Tongue (tissue), 2 donors: ENCODE data around the gene FAM240B. TPM values are rescaled to one million over a fixed set of nuclear protein-coding genes. Genes with fewer than 3 reads are reported as not detected.

Experiments used
- DNase-seq: peaks from one replicate; pipeline ENCODE4 v3.0.0-alpha.2; 2015
- total RNA-seq: library from RNA; depleted of rRNA; stranded (reverse); fragments of >200 nt; gene quantifications from one replicate; pipeline ENCODE4 v1.2.3, GENCODE V29; 2014

Gene FAM240B
- not detected for total RNA-seq

DNA sequence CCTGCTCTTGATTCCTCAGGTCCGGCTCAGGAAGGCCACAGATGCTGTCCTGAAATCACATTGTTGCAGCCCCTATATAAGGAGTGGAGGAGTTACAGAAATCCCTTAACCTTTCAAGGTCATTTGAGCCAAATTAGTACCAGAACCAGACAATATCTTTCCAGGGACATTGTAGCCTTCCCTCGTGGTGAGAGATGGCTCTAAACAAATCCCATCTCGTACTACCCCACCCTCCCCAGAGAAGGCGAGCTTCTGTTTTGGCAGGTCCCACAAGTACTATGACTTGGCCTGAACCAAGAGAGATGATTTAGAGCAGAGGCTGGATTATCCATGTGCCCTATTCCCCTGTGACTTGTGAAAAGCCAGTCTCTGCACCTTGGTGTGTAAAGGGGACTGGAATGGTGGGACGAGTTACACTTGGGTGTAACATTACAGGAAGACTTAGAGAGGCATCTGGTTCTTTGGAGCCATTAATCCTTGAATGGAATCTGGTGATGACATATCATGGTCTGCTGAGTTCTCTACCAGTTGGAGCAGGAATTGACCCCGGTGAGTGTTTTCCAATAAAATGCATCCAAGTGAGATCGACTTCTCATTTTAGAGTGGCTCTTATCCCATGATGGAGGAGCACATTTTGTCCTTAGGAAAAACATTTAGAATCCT lies at the start of gene FAM240B:
FAM240B (minus strand) TSS at position 51 of the 663 bp plus-strand sequence. CDS start 16,134 bp downstream, outside the sequence.
- DNase-seq, result peak; percentile 14

DNA sequence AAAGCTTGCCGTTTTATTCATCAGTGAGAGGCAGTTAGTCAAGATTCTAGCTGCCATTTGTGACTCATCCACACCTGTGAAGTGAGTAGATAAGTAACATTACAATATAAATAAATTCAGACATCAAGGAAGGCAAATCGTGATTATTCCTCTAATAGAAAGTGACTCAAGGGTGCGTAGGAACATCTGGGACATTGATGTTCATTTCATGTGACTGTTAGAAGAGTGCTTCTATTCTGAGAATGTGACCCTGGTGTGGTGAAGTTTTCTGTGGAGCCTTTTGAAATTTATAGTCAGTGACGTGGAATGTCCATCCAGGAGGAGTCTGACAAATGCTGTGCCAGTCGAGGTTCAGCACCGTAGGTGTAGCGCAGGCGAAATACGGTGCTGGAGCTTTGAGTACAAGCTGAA lies 48.4 kb upstream of the FAM240B start:
- DNase-seq, result no peak

DNA sequence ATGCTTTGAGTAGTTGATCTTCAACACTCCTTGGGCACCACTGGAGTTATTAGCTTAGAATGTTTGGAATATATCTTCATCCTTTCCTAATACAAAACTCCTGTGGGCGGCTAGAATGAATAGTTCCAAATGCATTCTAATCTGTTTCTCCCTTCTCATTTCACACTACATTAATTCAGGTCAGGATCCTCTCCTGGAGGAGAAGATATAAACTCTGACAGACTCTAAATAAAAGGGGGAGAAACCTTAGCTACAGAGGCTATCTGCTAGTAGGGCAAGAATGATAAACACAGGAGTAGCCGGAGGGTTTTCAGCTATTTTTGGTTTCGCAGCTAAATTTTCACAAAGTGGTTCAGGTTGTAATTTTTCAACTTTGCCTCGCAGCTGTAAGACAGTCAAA lies 45.2 kb upstream of the FAM240B start:
- DNase-seq, result no peak

GRCh38 chr9:38761999-38762398 lies 42.1 kb upstream of the FAM240B start:
- DNase-seq, result peak; percentile 39

DNA sequence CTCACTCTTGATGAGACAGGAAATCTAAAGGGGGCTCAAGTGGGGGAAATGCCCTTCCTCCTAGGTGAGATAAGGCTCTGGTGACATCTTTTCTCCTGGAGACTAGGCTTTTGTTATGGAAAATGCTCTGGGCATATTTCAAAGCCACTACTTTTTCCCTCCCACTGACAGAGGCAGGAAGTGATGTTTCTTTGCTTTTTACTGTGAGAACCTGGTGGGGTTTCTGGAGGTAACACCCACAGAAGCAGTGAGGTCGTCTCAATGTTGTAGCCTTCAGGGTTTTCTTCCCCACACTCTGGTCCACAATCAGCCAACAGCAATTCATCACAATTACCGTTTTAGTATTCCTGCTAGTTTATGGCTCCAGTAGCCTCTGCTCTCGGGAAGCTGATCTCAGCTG lies 41.4 kb upstream of the FAM240B start:
- DNase-seq, result no peak

DNA sequence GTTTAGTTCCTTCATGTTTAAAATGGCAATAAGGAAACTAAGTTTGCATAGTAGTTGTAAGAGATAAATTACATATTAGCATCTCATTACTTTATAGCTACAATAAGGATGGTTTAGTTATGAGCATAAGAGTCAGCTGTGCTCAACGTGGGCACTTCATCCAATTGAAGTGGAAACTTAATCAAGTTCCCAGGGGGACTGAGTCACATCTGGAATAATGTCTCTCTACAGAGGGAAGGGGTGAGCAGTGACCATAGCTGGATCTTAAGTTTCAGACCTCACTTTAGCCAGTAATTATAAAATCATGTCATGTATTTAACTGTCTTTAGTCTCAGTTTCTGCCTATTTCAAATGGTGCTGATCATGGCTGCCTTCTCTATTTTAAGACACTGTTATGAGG lies 36.8 kb upstream of the FAM240B start:
- no peak for DNase-seq

GRCh38 chr9:38747941-38748340 lies 28.0 kb upstream of the FAM240B start:
- DNase-seq, result no peak

DNA sequence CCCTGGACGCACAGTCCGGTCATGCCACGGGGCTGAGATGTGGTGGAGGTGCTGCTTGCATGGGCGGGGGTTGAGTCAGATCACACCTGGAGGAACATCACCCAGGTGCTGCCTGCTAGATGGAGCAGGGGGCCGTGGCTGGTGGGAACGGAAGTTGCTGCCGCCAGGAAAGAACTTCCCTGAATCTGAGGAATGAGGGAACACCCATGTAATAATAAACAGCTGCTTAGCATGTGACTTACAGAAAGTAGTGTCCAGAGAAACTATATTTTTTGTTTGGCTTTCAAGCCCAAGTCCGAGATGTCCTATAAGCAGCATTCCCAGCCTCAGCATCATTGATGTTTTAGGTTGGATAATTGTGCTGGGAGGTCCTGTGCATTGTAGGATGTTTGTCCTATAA lies 27.1 kb upstream of the FAM240B start:
- no peak for DNase-seq

DNA sequence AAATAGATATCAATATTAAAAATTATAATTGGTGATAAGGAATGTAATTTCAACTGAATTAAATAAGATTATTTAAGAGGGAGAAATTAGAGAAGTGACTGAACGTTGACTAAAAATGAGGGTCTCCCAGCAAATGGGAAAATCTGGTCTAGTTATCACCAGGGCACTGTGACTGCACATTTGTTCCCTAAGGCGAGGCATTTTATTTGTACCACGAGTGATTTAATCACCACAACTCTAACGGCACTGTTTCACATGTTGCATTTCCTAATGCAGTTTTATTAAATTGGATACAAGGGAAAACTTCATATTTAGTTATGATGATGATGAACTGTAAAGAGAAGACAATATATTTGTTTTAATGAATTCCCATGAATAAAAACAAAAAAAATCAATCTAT lies 26.4 kb upstream of the FAM240B start:
- DNase-seq, result no peak

DNA sequence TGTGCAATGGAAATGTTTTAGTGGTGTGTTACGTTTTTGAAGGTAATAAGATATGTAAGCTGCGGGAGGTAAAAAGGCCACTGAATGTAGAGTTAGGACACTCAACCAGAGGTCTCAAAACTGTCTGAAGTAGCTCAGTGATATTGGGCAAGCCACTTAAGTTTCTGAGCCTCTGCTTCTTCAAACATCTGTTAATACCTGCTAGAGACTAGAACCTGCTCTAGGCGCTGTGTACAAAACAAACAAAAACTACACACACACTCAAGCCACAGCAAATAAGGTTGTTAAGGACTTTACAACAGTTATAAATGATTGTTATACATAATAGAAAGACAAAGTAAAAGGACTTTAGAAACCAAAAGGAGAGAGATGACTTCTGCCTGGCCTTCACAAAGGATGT lies 24.6 kb upstream of the FAM240B start:
- no peak for DNase-seq

- DNase-seq, result peak; percentile 24
Observed at GRCh38 chr9:38737246-38737645, 17.3 kb upstream of the FAM240B start.

GRCh38 chr9:38734831-38735230 lies 14.9 kb upstream of the FAM240B start:
- no peak for DNase-seq

- DNase-seq, result no peak
Observed at GRCh38 chr9:38733503-38733902, 13.6 kb upstream of the FAM240B start.

- no peak for DNase-seq
Observed at GRCh38 chr9:38732885-38733284, 13.0 kb upstream of the FAM240B start.

- DNase-seq, result peak; percentile 88
Observed at GRCh38 chr9:38727497-38728001, 7.6 kb upstream of the FAM240B start.

DNA sequence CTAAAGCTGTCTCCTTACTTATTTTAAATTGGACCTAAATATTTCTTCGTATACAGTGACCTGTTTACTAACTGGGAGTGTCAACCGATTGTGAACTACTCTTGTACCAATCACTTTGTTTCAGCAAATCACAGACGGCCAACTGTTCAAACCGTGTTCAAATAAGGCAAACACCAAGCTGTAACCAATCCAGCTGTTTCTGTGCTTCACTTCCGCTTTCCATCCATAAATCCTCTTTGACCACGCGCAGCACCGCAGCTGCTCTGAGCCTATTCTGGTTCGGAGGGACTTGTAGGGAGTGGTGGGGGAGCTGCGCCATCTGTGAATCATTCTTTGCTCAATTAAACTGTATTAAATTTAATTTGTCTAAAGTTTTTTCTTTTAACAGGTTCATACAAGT lies 4.8 kb upstream of the FAM240B start:
- peak; percentile 37 for DNase-seq

GRCh38 chr9:38718148-38718547 lies 1.8 kb downstream of the FAM240B start:
- no peak for DNase-seq

- no peak for DNase-seq
Observed at GRCh38 chr9:38715684-38716083, 4.2 kb downstream of the FAM240B start.

- DNase-seq, result no peak
Observed at GRCh38 chr9:38713426-38713825, 6.5 kb downstream of the FAM240B start.

GRCh38 chr9:38708759-38709158 lies 11.2 kb downstream of the FAM240B start:
- DNase-seq, result peak; percentile 29

DNA sequence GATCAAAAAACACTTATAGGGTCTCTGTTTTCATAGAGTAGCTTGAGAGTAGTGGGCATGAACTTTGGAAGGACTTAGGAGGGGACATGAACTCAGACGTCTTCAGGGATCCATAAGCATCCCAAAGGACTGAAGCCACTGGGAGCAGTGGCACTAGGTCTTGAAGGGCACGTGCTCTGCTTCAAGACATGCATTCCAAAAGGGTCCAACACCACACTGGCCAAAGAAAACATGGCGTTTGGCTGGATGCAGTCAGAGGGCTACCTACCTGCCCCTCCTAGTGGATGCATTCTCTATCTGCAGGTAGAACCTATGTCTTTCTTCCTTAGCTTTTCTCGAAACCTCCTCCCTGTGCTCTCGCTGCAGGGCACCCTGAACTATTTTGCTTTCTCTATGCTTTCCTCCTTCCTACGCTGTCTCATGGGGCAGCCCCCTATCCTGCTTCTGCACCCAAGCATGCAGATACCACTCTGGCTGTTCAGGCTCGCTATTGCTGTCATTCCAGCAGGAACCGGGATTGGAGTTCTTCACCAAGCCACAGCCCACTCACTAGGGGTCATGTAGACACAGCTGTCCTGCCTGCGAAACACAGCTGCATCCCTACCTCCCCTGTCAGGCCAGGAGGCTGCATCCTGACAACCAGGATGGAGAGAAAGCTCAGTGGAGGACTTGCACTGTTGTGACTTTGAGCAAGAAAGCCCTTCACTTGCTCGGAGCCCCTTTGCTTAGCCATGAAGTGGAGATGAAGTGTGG lies 11.9 kb downstream of the FAM240B start:
- no peak for DNase-seq

- no peak for DNase-seq
Observed at GRCh38 chr9:38706493-38706892, 13.4 kb downstream of the FAM240B start.

DNA sequence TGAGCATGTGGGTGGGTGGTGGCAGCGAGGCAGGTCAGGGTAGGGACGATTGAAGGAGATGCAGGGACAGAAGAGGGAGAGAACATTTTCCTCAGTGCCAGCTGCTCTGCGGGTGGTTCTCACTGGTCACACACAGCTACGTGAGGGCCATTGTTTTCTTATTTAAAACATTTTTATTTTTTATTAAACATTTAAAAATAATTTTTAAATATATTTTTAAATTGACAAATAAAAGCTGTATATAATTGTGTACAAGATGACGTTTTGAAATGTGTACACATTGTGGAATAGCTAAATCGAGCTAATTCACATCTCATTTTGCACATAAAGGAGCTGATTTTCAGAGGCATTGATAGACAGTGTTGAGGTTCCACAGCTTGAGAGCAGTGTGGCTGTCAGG lies 14.0 kb downstream of the FAM240B start:
- no peak for DNase-seq

DNA sequence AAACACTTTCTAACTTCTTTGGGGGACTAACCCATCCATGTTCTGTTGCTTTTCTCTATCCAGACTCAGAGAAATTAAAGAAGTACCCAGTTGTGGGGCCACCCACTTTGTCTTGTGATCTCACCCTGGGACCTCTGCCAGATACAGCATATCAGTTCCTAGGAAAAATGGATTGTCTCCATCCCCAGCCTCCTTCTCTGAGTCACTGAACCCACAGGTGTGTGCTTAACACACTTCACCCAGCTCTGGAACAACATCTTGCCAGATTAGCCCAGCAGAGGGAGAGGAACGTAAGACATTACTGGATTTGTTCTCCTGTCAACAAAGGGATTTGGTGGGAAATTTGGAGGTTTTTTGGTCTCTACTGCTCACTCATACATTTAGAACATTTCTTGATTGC lies 19.2 kb downstream of the FAM240B start:
- peak; percentile 60 for DNase-seq
